Activated T-cell treated with anti-CD3 and anti-CD28 coated beads for 24 hours (primary cell): Measurements from ENCODE around the gene GPC5.
"Not testable (repeated sequence)": the region's sequence is repeated elsewhere in the genome, so short reads cannot be mapped to it uniquely, and the experiment has no call there.

Experiments
- DNase-seq: peaks from one replicate; pipeline ENCODE4 v3.0.0-alpha.2; 2020; ENCODE audit warnings: low read depth

GPC5 gene

DNA sequence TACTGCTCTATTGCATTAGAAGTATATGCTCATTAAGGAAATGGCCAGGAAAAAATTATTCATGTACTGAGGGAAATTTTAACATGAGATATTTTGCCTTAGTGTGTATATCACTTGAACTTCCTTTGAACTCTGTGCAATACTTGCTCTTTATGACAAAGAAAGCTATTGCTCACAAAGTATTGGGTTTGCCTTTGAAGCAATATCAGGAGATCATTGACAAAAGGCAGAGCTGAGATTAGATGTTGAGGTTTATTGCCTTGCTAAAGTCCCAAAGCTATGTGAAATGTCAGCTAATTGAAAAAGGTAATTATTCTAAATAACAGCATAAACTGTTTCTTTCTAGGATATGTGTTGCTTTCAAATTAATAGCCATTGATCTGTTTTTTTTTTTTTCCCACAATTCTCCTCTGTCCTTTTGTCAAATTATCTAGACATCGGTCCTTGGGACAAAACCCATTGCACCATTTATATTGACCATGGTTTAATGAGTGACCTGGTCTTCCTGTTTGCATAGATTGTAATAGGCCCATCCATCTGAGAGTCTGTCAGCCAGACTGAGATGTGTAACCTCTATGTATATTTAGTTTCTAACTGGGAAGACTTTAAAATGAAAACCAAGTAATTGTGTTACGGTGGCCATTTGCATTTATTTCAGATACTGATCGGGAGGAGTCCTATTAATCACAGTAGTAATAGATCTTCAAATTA, 1075.5 kb downstream of the GPC5 start:
- DNase-seq, result no peak

DNA sequence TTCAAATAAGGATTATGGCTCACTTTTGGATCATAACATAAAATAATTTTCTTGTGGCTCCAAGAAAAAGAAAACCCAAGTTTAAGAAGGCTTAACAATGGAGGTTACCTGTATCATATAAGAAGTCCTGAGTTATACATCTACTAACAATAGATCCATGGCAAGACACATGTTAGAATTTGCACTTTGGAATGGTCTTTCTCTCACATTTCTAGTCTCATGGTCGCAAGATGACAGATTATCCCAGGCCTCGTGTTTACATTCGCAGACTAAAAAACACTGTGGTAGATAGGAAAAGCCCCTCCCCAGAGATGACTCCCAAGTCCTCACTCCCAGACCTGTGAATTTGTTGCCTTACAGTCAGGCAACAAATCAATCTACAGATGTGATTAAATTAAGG, 1082.0 kb downstream of the GPC5 start:
- no peak for DNase-seq

DNA sequence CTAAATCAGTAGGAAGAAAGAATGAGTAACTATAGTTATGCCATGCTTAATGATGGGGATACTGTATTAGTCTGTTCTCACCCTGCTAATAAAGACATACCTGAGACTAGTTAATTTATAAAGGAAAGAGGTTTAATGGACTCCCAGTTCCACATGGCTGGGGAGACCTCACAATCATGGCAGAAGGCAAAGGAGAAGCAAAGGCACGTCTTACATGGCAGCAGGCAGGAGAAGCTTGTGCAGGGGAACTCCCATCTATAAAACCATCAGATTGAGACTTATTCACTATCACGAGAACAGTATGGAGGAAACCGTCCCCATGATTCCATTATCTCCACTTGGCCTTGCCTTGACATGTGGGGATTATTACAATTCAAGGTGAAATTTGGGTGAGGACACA, 1084.4 kb downstream of the GPC5 start:
- DNase-seq, result not testable (repeated sequence)

DNA sequence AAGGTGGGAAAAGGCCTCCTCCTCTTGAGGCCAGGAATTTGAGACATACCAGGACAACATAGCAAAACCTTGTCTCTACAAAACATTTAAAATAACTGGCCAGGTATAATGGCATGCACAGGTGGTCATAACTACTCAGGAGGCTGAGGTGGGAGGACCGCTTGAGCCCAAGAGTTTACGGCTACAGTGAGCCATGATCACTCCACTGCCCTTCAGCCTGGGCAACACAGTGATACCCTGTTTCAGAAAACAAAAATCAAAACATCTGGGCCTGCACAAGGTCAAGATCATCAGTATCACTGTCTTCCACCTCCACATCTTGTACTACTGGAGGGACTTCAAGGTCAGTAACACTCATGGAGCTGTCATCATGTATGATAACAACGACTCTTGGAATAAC, 1085.5 kb downstream of the GPC5 start:
- no peak for DNase-seq

DNA sequence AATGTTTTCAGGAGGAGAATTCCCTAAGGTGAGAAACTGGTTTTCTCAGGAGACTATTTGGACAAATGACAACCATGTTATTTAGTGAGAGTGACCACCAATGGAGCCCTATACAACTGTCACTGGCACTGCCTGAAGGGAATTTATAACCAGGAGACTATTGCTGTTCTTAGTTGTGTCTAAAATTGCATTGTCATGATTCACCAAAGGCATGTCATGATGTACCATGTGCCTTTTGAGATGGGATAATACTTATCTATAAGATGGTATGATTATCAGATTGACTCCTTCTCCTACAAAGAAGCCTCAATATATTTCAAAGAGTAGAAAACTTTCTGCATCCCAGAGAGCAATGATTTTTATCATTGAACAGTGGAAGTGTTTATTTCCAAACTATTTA, 1088.8 kb downstream of the GPC5 start:
- DNase-seq, result no peak

DNA sequence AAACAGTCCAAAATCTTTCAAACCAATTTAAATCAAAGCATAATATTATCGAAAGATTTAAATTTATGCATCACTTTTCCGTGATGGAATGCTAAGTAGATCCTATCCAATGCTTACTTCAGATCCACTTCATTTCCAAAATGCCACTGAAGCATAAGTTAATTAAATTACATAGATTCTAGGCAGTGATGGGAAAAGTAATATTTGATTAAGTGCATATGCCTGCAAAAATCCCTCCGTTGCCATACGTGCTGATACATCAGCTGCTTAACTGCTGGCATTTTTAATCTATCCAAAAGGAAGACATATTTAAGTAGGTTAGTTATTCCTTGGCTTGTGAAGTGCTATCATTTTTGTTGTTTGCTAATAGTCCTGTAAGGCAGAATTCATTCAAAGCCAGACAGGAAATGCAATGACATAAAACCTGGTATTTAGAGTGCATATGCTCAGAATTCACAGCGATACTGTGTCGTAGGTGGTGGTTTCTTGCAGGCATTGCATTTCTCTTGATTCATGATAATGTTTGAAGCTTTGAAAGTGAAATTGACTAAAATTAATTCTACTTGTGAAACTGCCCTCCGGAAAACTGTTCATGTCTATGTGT, 1089.9 kb downstream of the GPC5 start:
- DNase-seq, result no peak

DNA sequence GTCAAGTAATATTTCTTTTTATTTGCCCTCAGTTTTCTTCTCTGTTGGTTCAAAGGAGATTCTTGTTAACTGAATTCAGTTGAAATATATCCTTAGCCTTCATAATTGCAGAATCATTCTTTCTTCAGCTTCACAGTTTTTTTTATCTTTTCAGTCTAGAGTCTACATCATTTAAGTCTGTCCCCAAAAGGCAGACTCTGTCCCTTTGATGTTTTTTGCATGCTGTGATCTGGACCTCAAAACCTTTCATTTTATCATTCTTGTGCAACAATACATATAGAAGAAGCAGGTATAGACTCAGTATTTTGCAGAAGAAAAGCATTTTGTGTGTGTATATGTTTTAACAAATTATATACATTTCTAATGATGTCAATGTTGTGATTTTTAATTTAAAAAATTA, 1093.4 kb downstream of the GPC5 start:
- no peak for DNase-seq

DNA sequence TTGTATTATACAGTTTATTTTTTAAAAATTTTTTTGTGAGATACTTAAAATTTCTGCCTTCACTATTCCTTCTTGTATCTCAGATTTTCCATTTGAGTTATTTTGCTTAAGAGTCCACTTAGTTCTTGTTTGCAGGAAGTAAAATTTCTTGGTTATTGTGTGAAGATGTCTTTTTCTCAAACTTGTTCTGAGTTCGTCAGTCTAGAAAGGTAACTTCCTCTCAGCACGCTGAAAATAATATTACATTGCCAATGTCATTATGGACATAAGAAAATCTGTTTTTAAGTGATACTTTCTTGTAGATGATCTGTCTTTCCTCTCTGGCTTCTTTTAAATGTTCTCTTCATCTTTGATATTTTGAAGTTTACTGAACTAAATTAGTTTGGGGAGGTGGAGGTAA, 1096.5 kb downstream of the GPC5 start:
- no peak for DNase-seq

DNA sequence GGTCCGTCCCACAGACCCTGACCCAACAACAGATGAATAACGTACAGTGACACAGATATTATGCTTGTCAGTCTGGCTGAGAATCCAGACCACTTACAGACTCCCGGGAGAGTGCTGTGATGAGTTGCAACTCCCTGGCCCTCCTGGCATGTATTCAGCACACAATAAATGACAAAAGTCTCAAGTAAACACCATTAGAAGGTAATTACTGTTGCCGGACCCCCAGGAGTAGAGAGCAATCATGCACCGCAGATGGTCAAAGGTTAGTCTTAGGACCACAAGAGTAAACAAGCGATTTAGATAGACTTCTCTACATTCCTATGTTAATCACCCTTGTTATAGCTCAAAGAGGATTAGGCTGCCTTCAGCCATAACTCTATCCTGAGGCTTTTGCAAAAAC, 1101.8 kb downstream of the GPC5 start:
- DNase-seq, result no peak

DNA sequence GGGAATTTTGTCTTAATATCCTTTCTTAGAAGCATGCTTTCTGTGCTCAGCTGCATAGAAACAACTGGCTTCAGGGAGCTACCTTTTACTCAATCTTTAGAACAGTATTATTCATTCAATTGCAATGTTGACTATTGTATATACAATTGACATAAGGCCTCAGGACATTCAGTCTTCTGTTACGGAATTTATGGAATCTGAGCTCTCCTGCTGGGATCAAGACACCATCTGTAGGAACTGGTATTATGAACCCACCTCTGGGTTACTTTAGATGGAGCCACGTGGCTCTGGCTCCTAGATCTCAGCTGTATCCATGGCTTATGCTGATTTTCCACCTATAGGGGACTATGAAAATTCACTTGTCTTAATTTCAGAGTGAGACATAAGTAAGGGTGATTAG, 1112.0 kb downstream of the GPC5 start:
- DNase-seq, result no peak

DNA sequence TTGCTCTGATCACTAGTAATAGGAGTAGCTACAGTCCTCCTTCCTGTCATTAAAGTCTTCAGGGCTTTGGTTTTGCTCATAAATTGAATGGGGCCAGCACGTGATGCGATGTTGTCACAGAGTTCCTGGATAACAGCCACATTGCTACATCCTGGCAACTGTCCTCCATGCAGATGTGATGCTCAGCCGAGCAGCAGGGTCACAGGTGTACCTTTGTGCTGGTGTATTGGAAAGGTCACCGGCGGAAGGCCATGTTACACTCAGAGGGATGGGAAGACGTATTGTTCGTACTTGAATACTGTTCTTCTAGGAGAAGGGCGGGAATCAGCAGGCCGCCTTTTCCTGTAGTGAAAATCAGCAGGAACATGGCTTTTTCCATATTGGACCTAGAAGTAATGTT, 1114.4 kb downstream of the GPC5 start:
- DNase-seq, result no peak

DNA sequence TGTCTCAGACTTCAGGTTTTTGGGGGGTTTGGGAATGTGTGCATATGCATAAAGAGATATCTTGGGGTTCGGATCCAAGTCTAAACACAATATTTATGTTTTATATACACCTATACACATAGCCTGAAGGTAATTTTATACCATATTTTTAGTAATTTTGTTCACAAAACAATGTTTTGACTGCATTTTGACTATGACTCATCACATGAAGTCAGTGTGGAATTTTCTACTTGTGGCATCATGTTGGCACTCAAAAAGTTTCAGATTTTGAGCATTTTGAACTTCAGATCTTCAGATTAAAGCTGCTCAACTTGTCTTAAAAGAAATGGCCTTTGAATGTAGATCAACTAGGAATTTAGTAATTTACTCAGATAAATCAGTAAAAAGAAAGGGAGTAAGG, 1115.3 kb downstream of the GPC5 start:
- DNase-seq, result no peak

DNA sequence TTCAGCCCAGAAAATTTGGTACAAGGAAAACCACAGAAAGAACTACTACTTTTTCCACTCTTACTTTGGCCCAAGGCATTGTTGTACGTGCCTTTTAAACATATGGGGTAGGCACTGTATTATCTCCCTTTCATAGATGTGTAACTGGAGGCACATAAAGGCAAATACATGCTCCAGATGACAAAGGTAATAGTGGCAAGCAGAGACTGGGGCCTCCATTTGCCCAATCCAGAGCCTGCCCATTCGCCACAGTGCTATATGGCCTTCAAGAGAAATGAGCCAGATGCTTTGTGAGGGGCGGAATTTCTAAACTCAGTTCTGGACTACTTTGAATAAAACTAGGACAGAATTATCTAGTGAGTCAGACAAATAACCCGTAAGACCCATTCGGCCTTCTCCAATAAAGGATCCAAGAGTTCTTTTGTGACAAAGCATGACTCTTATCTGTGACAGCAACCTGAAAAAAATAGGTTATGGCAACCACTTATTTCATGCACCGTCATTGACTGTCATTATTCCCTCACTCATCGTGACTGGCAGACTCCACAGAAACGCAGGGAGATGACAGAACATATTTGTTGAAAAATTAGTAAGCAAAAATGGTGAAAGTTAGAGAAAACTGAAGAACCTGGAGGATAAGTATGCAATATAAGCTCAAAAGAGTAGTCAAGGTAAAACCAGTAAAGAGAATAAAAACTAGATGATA, 1116.2 kb downstream of the GPC5 start:
- no peak for DNase-seq

DNA sequence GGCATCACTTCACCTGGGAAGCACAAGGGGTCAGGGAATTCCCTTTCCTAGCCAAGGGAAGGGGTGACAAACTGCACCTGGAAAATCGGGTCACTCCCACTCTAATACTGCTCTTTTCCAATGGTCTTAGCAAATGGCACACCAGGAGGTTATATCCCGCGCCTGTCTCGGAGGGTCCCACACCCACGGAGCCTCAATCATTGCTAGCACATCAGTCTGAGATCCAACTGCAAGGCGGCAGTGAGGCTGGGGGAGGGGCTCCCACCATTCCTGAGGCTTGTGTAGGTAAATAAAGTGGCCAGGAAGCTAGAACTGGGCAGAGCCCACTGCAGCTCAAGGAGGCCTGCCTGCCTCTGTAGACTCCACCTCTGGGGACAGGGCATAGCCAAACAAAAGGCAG, 1118.5 kb downstream of the GPC5 start:
- not testable (repeated sequence) for DNase-seq

DNA sequence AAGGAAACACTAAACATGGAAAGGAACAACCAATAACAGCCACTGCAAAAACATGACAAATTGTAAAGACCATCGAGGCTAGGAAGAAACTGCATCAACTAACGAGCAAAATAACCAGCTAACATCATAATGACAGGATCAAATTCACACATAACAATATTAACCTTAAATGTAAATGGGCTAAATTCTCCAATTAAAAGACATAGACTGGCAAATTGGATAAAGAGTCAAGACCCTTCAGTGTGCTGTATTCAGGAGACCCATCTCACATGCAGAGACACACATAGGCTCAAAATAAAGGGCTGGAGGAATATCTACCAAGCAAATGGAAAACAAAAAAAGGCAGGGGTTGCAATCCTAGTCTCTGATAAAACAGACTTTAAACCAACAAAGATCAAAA, 1120.2 kb downstream of the GPC5 start:
- not testable (repeated sequence) for DNase-seq

DNA sequence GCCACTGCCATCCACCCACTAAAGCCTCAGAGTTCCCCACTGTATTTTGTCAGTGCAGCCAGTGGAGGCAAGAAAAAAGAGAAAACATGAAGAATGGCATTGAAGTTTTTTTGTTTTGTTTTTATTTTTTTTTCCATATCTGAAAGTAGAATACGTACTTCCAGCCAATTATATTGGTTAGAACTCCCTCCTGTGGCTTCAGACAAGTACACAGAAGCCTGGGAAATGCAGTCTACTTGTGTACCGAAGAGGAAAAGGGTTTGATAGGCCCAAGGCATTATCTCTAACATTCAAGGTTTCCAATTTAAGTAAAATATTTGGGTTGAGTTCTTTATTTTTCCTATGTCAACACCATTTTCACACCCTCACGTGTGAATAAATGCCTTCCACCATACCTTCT, 1131.9 kb downstream of the GPC5 start:
- DNase-seq, result no peak

DNA sequence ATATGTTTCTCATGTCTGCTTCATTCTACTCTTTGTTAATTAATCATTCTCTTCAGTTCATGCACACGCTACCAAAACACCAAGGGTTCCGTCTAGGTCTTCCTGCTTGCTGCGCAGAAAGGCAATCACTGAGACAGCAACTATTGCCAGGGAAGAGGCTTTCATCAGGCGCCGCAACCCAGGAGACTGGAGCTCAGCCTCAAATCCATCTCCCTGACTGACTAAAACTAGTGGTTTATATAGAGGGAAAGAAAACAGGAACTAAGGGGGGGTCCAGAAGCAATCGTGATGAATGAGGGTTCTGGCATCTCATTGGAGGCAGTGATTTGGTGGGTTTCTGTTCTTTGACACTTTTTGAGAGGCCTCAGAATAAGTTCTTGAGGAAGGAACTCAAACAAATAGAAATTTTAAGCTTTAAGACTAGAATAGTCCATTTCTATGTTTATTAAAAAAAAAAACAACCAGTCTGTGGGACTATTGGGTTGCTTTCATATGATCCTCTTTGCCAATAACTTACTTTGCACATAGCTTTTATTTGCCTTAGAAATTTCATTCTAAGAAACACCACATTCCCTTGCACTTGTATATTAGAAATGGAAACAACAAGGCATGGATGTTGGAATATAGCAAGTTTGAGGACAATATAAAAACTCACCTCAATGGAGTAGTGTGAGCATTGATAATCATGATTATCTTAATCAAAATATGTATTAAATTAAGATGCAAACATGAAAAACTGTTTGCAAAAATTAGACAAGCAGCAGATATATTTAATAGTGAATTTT, 1137.0 kb downstream of the GPC5 start:
- DNase-seq, result no peak

DNA sequence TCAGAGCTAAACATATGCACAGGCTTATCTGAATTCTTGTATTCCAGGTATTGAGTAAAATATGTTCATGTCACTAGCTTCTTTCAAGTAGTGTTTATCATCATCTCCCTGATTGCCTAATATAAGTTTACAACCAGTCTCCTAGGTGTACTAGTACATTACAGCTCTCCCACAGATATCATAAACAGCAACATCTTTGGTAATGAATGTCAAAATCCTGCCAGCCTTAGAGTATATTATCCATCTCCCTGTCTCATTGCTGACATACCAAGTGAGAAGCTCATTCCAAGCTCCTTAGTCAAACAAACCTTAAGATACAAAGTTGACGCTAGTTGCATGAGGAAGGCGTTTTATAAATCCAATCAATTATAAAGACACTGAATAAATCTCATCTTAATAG, 1139.0 kb downstream of the GPC5 start:
- DNase-seq, result no peak

DNA sequence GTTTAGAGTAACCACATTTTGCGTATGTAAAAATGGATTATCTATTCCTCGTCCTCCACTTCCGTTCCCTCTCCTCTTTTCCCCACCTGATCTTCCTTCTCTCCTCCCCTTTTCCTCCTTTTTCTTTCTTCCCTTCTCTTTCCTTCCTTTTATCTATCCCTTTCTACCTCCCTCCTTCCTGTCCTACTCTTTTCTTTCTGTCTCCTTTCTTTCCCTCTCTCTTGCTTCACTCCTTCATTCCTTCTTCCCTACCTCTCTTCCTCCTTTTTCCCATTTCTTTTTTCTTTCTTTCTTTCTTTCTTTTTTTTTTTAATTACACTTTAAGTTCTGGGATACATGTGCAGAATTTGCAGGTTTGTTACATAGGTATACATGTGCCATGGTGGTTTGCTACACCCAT, 1139.7 kb downstream of the GPC5 start:
- DNase-seq, result no peak

DNA sequence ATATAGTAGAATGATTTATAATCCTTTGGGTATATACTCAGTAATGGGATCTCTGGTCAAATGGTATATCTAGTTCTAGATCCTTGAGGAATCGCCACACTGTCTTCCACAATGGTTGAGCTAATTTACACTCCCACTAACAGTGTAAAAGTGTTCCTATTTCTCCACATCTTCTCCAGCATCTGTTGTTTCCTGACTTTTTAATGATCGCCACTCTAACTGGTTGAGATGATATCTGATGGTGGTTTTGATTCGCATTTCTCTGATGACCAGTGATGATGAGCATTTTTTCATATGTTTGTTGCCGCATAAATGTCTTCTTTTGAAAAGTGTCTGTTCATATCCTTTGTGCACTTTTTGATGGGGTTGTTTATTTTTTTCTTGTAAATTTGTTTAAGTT, 1140.7 kb downstream of the GPC5 start:
- DNase-seq, result not testable (repeated sequence)

DNA sequence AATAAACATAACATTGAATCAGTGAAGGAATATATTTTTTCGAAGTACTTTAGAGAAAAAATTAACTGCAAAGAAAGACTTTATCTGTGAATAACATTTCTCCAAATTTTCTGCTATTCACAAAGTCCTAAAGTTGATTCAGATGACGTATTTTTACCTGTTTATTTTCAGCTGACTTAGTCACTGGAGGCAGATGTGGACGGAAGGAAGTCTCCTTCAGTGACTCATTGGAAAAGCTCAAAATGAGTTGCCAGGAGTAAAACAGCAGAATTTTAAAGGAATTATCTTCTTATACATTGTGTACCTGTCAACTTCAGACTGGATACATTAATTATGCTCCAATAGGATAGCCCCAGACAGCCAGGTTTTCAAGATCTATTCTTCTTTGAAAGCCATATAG, 1148.8 kb downstream of the GPC5 start:
- DNase-seq, result no peak

DNA sequence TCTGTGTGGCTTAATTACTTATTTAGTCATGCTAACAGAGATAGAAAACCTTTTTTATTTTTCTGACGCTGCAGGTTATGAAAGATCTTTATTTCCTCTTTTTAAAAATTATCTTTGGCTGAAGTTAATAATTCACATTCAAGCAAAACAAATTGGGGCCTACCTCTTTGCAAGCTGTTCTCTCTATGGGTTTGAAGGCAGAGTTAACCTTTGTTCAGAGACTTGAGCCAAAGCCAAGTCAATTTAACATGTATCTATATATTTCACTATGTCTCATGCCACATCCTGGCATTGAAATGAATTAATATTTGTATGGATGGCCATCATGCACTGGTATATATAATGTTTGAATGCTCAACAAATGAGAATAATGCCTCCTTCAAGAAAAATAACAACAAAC, 1150.9 kb downstream of the GPC5 start:
- no peak for DNase-seq
